ENCODE data around the gene MAPK10. TPM values are rescaled to one million over a fixed set of nuclear protein-coding genes. Genes with fewer than 3 reads are reported as not detected.
"Not testable (repeated sequence)": the region's sequence is repeated elsewhere in the genome, so short reads cannot be mapped to it uniquely, and the experiment has no call there.

MAPK10 gene
- polyA plus RNA-seq, 2 donors: 1.4 to 1.5 TPM

DNA sequence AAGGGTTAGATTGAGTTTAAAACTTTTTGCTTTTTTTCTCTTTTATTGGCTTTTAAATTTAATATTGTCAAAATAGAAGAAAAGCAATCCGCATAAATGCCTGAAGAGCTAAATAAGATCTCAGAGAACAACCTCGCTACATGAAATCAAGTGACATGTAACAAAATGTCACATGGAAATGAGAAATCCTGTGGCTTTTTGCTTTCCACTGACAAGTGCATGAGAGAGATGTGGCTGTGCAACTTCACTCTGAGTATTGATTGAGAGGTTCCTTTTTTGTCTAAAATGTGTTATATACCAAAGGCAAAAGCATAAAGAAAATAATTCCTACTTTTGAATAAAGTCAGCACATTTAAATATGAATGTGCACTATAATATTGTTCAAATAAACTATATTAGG is 263.5 kb downstream of the MAPK10 start:
- 95 to 98% methylated on average over 2 of the region's 2 CpGs for WGBS, 2 donors
- H3K4me3 ChIP-seq (ENCODE audit: low read depth in 1 of 2, low read length in 2 of 2): no peak overlapping the region
- no peaks in the 10 kb centered on the region for H3K27me3 ChIP-seq (ENCODE audit: control insufficient read depth in 1 of 2, insufficient read depth in 2 of 2, low read length in 2 of 2)

DNA sequence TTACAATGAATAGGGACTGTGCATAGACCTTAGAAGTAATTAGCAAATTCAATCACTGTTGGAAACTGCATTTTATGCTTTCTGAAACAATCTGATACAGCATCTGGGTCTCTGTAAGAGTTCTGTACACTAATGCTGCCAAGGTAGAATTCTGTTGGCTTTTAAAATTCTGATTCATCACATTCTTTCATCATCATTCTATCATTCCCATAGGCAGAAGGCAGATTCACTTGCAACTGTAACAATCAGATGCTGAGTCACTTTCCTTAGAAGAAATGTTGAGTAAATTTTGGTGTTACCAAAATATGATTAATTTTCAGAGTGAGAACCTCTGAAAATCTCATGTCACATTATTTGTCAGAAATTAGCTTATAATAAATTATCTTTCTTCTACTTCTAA is 267.2 kb downstream of the MAPK10 start:
- Histone ChIP-seq H3K4me1 (ENCODE audit: control insufficient read depth in 2 of 2, insufficient read depth in 2 of 2, low read length in 1 of 2) (no peaks in the 10 kb centered on the region), H3K27ac (ENCODE audit: low read depth in 2 of 2, low read length in 1 of 2) (no peak overlapping the region), H3K36me3 (ENCODE audit: control insufficient read depth in 2 of 2, insufficient read depth in 2 of 2, low read length in 1 of 2) (no peaks in the 10 kb centered on the region), H3K4me3 (ENCODE audit: low read depth in 1 of 2, low read length in 2 of 2) (no peak overlapping the region), H3K9me3 (ENCODE audit: control insufficient read depth in 2 of 2, insufficient read depth in 1 of 2, low read depth in 1 of 2, low read length in 1 of 2) (no peaks in the 10 kb centered on the region), H3K27me3 (ENCODE audit: control insufficient read depth in 1 of 2, insufficient read depth in 2 of 2, low read length in 2 of 2) (no peaks in the 10 kb centered on the region)

More for the DNA sequence above, 263.5 kb downstream of the MAPK10 start:
- no peaks in the 10 kb centered on the region for H3K4me1 ChIP-seq (ENCODE audit: control insufficient read depth in 2 of 2, insufficient read depth in 2 of 2, low read length in 1 of 2)
- no peaks in the 10 kb centered on the region for H3K9me3 ChIP-seq (ENCODE audit: control insufficient read depth in 2 of 2, insufficient read depth in 1 of 2, low read depth in 1 of 2, low read length in 1 of 2)
- H3K27ac ChIP-seq (ENCODE audit: low read depth in 2 of 2, low read length in 1 of 2): no peak overlapping the region
- no peaks in the 10 kb centered on the region for H3K36me3 ChIP-seq (ENCODE audit: control insufficient read depth in 2 of 2, insufficient read depth in 2 of 2, low read length in 1 of 2)

- Histone ChIP-seq H3K4me3 (ENCODE audit: low read depth in 1 of 2, low read length in 2 of 2) (no peak overlapping the region), H3K27me3 (ENCODE audit: control insufficient read depth in 1 of 2, insufficient read depth in 2 of 2, low read length in 2 of 2) (no peaks in the 10 kb centered on the region), H3K27ac (ENCODE audit: low read depth in 2 of 2, low read length in 1 of 2) (no peak overlapping the region), H3K9me3 (ENCODE audit: control insufficient read depth in 2 of 2, insufficient read depth in 1 of 2, low read depth in 1 of 2, low read length in 1 of 2) (no peaks in the 10 kb centered on the region), H3K36me3 (ENCODE audit: control insufficient read depth in 2 of 2, insufficient read depth in 2 of 2, low read length in 1 of 2) (no peaks in the 10 kb centered on the region), H3K4me1 (ENCODE audit: control insufficient read depth in 2 of 2, insufficient read depth in 2 of 2, low read length in 1 of 2) (no peaks in the 10 kb centered on the region)
Observed at GRCh38 chr4:86091201-86091600, 268.7 kb downstream of the MAPK10 start.

DNA sequence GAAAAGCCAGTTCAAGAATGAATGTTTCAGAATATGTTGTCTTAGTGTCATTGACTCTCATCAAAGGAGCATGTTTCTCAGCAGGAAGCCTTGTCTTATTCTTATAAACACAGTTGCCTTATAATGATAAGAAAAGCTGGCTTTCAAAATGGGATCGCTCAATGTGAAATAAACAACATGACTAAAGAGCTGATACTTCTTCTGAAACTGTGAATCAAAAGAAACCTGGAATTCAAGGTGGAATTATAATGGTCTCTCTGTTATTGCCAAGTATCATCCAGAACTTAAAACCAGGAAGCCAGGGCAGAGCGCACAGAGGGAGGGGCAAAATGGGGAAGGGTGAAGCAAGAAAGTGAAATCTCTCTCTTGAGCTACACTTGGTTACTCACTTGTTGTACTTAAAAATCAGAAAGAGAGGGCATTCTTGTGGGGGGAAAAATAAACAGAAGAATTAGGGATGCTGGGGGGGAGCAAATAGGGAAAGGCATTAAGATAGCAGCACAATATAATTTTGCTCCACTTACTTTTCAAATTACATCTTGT is 270.0 kb downstream of the MAPK10 start:
- Histone ChIP-seq H3K9me3 (ENCODE audit: control insufficient read depth in 2 of 2, insufficient read depth in 1 of 2, low read depth in 1 of 2, low read length in 1 of 2) (no peaks in the 10 kb centered on the region), H3K4me3 (ENCODE audit: low read depth in 1 of 2, low read length in 2 of 2) (no peak overlapping the region), H3K27me3 (ENCODE audit: control insufficient read depth in 1 of 2, insufficient read depth in 2 of 2, low read length in 2 of 2) (no peaks in the 10 kb centered on the region), H3K27ac (ENCODE audit: low read depth in 2 of 2, low read length in 1 of 2) (no peak overlapping the region), H3K36me3 (ENCODE audit: control insufficient read depth in 2 of 2, insufficient read depth in 2 of 2, low read length in 1 of 2) (no peaks in the 10 kb centered on the region), H3K4me1 (ENCODE audit: control insufficient read depth in 2 of 2, insufficient read depth in 2 of 2, low read length in 1 of 2) (no peaks in the 10 kb centered on the region)
- WGBS, 2 donors: 76 to 82% methylated on average over 2 of the region's 2 CpGs

GRCh38 chr4:86089053-86089452 is 270.8 kb downstream of the MAPK10 start:
- Histone ChIP-seq H3K36me3 (ENCODE audit: control insufficient read depth in 2 of 2, insufficient read depth in 2 of 2, low read length in 1 of 2) (no peaks in the 10 kb centered on the region), H3K4me1 (ENCODE audit: control insufficient read depth in 2 of 2, insufficient read depth in 2 of 2, low read length in 1 of 2) (no peaks in the 10 kb centered on the region), H3K27ac (ENCODE audit: low read depth in 2 of 2, low read length in 1 of 2) (no peak overlapping the region), H3K4me3 (ENCODE audit: low read depth in 1 of 2, low read length in 2 of 2) (no peak overlapping the region), H3K9me3 (ENCODE audit: control insufficient read depth in 2 of 2, insufficient read depth in 1 of 2, low read depth in 1 of 2, low read length in 1 of 2) (no peaks in the 10 kb centered on the region), H3K27me3 (ENCODE audit: control insufficient read depth in 1 of 2, insufficient read depth in 2 of 2, low read length in 2 of 2) (no peaks in the 10 kb centered on the region)
- WGBS, 2 donors: 84 to 89% methylated on average over 1 of the region's 1 CpG

DNA sequence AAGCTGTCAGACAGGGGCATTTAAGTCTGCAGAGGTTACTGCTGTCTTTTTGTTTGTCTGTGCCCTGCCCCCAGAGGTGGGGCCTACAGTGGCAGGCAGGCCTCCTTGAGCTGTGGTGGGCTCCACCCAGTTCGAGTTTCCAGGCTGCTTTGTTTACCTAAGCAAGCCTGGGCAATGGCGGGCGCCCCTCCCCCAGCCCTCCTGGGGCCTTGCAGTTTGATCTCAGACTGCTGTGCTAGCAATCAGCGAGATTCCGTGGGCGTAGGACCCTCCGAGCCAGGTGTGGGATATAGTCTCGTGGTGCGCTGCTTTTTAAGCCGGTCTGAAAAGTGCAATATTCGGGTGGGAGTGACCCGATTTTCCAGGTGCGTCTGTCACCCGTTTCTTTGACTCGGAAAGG is 284.1 kb downstream of the MAPK10 start:
- WGBS, 2 donors: 82 to 91% methylated on average over 15 of the region's 15 CpGs
- H3K4me1 ChIP-seq (ENCODE audit: control insufficient read depth in 2 of 2, insufficient read depth in 2 of 2, low read length in 1 of 2); H3K27me3 ChIP-seq (ENCODE audit: control insufficient read depth in 1 of 2, insufficient read depth in 2 of 2, low read length in 2 of 2); H3K27ac ChIP-seq (ENCODE audit: low read depth in 2 of 2, low read length in 1 of 2); H3K4me3 ChIP-seq (ENCODE audit: low read depth in 1 of 2, low read length in 2 of 2); H3K36me3 ChIP-seq (ENCODE audit: control insufficient read depth in 2 of 2, insufficient read depth in 2 of 2, low read length in 1 of 2); H3K9me3 ChIP-seq (ENCODE audit: control insufficient read depth in 2 of 2, insufficient read depth in 1 of 2, low read depth in 1 of 2, low read length in 1 of 2): not testable (repeated sequence)

GRCh38 chr4:86060341-86060740 is 299.5 kb downstream of the MAPK10 start:
- no peak overlapping the region for H3K27ac ChIP-seq (ENCODE audit: low read depth in 2 of 2, low read length in 1 of 2)
- no peak overlapping the region for H3K4me3 ChIP-seq (ENCODE audit: low read depth in 1 of 2, low read length in 2 of 2)
- H3K36me3 ChIP-seq (ENCODE audit: control insufficient read depth in 2 of 2, insufficient read depth in 2 of 2, low read length in 1 of 2): no peaks in the 10 kb centered on the region
- H3K9me3 ChIP-seq (ENCODE audit: control insufficient read depth in 2 of 2, insufficient read depth in 1 of 2, low read depth in 1 of 2, low read length in 1 of 2): no peaks in the 10 kb centered on the region
- 91 to 100% methylated on average over 1 of the region's 1 CpG for WGBS, 2 donors
- no peaks in the 10 kb centered on the region for H3K4me1 ChIP-seq (ENCODE audit: control insufficient read depth in 2 of 2, insufficient read depth in 2 of 2, low read length in 1 of 2)
- no peaks in the 10 kb centered on the region for H3K27me3 ChIP-seq (ENCODE audit: control insufficient read depth in 1 of 2, insufficient read depth in 2 of 2, low read length in 2 of 2)

GRCh38 chr4:86058621-86059020 is 301.2 kb downstream of the MAPK10 start:
- no peaks in the 10 kb centered on the region for H3K4me1 ChIP-seq (ENCODE audit: control insufficient read depth in 2 of 2, insufficient read depth in 2 of 2, low read length in 1 of 2)
- H3K36me3 ChIP-seq (ENCODE audit: control insufficient read depth in 2 of 2, insufficient read depth in 2 of 2, low read length in 1 of 2): no peaks in the 10 kb centered on the region
- no peaks in the 10 kb centered on the region for H3K9me3 ChIP-seq (ENCODE audit: control insufficient read depth in 2 of 2, insufficient read depth in 1 of 2, low read depth in 1 of 2, low read length in 1 of 2)
- no peak overlapping the region for H3K27ac ChIP-seq (ENCODE audit: low read depth in 2 of 2, low read length in 1 of 2)
- no peak overlapping the region for H3K4me3 ChIP-seq (ENCODE audit: low read depth in 1 of 2, low read length in 2 of 2)
- H3K27me3 ChIP-seq (ENCODE audit: control insufficient read depth in 1 of 2, insufficient read depth in 2 of 2, low read length in 2 of 2): no peaks in the 10 kb centered on the region

- H3K27ac ChIP-seq (ENCODE audit: low read depth in 2 of 2, low read length in 1 of 2): no peak overlapping the region
- H3K9me3 ChIP-seq (ENCODE audit: control insufficient read depth in 2 of 2, insufficient read depth in 1 of 2, low read depth in 1 of 2, low read length in 1 of 2): no peaks in the 10 kb centered on the region
- H3K36me3 ChIP-seq (ENCODE audit: control insufficient read depth in 2 of 2, insufficient read depth in 2 of 2, low read length in 1 of 2): no peaks in the 10 kb centered on the region
- H3K27me3 ChIP-seq (ENCODE audit: control insufficient read depth in 1 of 2, insufficient read depth in 2 of 2, low read length in 2 of 2): no peaks in the 10 kb centered on the region
- H3K4me3 ChIP-seq (ENCODE audit: low read depth in 1 of 2, low read length in 2 of 2): no peak overlapping the region
- no peaks in the 10 kb centered on the region for H3K4me1 ChIP-seq (ENCODE audit: control insufficient read depth in 2 of 2, insufficient read depth in 2 of 2, low read length in 1 of 2)
- 8 to 18% methylated on average over 1 of the region's 1 CpG for WGBS, 2 donors
Observed at GRCh38 chr4:86055898-86056297, 304.0 kb downstream of the MAPK10 start.

- Histone ChIP-seq H3K27me3 (ENCODE audit: control insufficient read depth in 1 of 2, insufficient read depth in 2 of 2, low read length in 2 of 2) (no peaks in the 10 kb centered on the region), H3K4me1 (ENCODE audit: control insufficient read depth in 2 of 2, insufficient read depth in 2 of 2, low read length in 1 of 2) (no peaks in the 10 kb centered on the region), H3K9me3 (ENCODE audit: control insufficient read depth in 2 of 2, insufficient read depth in 1 of 2, low read depth in 1 of 2, low read length in 1 of 2) (no peaks in the 10 kb centered on the region), H3K27ac (ENCODE audit: low read depth in 2 of 2, low read length in 1 of 2) (no peak overlapping the region), H3K4me3 (ENCODE audit: low read depth in 1 of 2, low read length in 2 of 2) (no peak overlapping the region), H3K36me3 (ENCODE audit: control insufficient read depth in 2 of 2, insufficient read depth in 2 of 2, low read length in 1 of 2) (no peaks in the 10 kb centered on the region)
- 73 to 85% methylated on average over 6 of the region's 6 CpGs for whole genome bisulfite sequencing, 2 donors
Observed at GRCh38 chr4:86054286-86055032, 305.4 kb downstream of the MAPK10 start.
